ENCODE results near the gene PDE4B.

DNA sequence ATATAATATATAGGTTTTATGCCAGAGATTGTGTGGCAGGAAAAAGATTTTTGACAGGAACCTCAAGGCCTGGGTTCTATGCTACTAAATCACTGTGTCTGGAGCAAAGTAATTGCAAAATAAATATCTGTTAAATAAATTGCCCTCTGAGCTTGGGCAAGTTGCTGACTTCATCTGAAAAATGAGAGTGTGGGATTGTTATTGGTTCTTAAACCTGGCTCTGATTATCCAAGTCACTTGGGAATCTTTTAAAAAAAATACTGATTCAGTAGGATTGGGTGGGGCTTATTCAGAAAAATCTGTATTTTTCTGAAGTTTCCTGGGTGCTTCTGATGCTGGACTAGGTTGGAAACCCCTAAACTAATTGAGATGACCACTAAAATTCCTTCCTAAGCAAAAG, 567.1 kb downstream of the PDE4B start:
- TF ChIP-seq POLR2A (IDR thresholded peaks at IDR 0.05; ENCODE audit: low read depth, low read length) (no peak), POLR2AphosphoS5 (IDR thresholded peaks at IDR 0.05; ENCODE audit: low read depth, low read length) (no peak)
